Umbilical cord (tissue), 2 donors: ENCODE measurements around the gene SLC6A20. TPM values are rescaled to one million over a fixed set of nuclear protein-coding genes. Genes with fewer than 3 reads are reported as not detected.
"Not testable (repeated sequence)": the region's sequence is repeated elsewhere in the genome, so short reads cannot be mapped to it uniquely, and the experiment has no call there.

ENCODE experiments used
- DNase-seq: peaks from one replicate; pipeline ENCODE4 v3.0.0-alpha.2; 2015; ENCODE audit warnings: low spot score
- total RNA-seq: library from RNA; depleted of rRNA; stranded (reverse); fragments of >200 nt; gene quantifications from one replicate; pipeline ENCODE4 v1.2.3, GENCODE V29; 2014; ENCODE audit warnings: low replicate concordance; ENCODE audit not compliant: insufficient read depth

The SLC6A20 gene
- total RNA-seq, 1 donor from 2014 or later: 2.9 TPM

DNA sequence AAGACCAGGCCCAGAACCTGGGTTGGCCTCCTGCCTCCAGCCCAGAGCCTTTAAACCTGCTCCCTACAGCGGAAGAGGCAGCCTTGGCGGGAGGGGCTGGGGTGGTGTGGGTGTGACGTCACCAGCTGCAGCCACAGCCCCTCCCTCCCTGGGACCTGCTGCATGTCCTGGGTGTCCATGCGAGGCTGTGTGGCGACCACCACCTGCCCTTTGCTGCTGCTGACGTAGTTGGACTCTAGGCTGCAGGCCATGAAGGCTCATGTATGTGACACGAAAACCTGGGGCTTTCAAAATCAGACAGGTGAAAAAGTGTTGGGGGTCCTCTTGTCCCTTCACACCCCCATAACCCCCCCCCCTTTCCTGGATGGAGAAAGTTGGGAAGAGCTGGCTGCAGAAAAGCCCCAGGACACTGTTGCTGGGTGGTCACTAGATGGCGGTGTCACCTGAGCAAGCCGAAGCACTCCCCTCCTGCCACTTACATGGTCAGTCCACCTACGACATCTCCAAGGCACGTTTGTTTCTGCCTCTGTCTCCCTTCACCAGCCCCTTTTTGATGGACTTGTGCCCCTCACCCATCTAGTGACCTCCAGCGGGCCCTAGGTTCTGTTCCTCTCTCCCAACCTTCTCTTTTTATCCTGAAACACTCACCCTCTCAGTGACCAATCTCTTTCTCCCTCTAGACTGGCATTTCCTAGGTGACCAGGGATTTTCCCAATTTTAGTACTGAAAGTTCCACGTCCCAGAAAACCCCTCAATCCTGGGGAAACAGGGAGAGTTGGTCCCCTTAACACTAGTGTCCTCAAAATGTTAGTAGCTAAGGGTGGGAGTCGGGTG, 35.2 kb downstream of the SLC6A20 start:
- peak; percentile 58 for DNase-seq

DNA sequence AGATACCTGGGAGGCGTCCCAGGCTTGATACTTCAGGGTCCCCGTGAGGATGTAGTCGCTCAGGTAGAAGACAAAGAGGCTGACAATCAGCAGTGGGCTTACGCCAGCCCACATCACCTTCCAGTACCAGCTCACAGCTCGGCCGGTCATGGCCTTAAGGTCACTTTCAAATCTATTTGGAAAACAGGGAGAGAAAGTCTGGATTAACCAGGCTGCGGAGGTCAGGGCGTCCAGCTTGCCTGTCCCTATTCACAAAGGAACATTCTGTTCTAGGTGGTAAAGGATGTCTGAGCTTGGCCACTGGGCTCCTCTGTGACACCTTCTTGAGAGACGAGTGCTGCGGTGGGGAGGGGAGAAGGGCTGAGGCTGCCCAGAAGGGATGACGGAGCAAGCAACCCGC, 36.5 kb downstream of the SLC6A20 start:
- DNase-seq: no peak

DNA sequence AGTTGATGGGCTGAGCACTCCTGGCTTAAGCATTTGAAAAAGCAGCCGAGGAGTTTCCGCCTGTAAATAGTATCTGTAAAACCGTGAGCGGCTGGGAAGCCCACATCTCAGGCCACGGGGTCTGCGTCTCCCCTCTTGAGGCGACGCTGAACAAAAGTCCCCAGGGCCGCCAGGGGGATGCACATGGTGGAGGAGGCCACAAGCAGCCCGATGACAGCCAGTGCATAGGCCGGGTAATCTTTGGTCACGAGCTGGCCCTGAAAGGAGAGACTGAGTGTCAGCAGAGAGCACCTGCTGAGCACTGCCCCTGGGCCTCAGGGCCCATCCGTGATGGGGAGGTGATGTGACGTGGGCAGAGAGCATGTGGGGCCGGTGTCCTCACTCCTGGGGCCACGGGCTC, 37.5 kb downstream of the SLC6A20 start:
- no peak for DNase-seq

DNA sequence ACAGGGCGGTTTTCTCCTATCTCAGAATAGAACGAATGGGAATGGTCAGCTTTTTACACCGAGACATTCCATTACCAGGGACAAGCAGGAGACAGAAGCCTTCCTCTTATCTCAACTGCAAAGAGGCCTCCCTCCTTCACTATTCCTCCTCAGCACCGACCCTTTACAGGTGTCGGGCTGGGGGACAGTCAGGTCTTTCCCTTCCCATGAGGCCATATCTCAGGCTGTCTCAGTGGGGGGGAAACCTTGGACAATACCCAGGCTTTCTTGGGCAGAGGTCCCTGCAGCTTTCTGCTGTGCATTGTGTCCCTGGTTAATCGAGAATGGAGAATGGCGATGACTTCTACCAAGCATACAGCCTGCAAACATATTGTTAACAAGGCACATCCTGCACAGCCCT, 39.2 kb downstream of the SLC6A20 start:
- DNase-seq: not testable (repeated sequence)

DNA sequence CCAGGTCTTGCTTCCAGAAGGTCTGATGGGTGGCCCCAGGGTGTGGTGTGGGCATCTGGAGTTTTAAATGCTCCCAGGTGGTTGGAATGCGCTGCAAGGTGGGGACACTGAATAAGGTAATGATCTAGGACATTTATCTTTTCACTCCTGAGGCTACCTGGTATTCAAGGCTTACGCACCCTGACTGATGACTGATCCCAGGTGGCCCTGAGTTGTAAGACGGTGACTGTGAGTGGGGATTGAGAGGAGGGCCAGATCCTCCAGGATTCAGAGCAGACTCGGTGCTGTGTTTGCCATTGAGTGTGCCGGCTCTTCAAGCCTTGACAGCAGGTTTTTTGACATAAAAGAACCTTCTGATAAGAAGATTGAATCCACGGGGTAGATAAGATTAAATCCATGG, 40.3 kb downstream of the SLC6A20 start:
- no peak for DNase-seq

DNA sequence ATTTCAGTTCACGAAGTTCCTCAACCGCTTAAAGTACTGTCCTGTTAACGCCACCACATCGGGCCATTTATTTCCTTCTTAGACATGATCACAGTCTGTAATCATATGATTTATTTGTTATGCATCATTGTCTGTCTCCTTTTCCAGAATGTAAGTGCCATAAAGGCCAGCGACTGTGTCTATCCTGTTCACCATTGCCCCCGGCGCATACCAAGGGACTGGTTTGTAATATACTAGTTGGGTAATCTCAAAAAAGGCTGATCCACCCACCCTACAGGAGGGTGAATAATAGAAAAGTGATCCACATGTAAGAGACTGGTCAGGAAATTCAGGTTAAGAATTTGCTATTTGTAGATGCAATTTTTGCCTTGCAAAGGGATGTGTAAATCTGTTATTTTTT, 41.9 kb downstream of the SLC6A20 start:
- DNase-seq: no peak

DNA sequence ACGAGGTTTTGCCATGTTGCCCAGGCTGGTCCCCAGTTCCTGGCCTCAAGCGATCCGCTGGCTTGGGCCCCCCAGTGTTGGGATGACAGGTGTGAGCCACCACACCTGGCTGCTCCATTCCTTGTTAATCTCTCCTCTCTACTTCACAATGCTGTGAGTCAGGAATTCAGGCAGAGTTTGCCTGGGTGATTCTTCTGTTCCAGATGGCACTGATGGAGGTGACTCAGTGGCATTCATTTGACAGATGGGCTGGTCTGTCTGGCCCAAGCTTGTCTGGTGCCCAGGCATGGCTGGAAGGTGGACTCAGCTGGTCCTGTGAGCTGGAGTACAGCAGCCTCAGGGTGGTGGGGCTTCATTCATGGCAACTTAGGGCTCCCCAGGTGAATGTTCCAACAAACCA, 43.2 kb downstream of the SLC6A20 start:
- DNase-seq: no peak

DNA sequence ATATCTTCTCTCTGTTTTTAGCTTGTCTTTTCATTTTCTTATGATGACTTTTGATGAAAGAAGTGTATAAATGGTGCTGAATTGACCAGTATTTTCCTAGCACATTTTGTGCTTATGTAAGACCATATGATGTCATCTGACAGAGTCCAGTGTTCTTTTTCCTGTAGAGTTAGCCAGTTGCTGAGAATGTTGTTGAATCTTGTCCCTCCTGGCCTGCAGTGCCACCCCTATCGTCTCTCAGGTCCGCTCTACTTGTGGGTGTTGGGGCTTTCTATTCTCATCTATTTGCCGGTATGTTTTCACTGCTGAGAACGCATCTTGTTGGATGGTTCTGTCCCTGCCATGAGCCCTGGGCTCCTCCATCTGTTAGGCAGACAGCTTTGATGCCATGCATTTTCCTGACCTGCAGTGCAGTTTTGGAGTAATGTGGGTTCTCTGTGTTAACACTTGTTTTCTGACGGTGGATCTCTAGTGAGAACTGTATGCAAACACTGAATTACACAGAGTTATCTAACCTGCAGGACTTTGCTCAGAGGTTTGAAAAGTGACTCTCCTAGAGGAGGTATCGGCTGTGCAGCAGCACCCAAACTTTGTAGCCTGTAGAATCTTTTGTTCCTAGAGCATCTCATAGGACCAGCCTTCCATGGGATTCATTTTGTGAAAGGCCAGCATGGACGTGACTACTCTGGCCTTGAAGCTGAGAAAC, 44.6 kb downstream of the SLC6A20 start:
- DNase-seq: no peak

DNA sequence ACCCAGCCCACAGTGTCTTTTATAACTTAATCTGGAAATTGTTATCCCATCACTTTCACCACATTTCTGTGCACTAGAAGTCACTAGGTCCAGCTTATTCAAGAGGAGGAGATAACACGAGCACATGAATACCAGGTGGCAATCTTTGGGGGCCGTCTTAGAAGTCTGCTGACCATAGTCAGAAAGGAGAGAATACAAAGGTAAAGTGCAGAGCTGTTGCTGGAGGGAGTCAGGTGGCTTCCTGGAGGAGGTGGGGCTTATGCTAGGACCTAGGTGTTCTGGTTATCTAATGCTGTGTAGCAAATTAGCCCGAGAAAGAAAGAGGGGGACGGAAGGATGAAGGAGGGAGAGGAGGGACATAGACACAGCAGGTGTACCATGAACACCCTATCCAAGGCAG, 46.5 kb downstream of the SLC6A20 start:
- no peak for DNase-seq

DNA sequence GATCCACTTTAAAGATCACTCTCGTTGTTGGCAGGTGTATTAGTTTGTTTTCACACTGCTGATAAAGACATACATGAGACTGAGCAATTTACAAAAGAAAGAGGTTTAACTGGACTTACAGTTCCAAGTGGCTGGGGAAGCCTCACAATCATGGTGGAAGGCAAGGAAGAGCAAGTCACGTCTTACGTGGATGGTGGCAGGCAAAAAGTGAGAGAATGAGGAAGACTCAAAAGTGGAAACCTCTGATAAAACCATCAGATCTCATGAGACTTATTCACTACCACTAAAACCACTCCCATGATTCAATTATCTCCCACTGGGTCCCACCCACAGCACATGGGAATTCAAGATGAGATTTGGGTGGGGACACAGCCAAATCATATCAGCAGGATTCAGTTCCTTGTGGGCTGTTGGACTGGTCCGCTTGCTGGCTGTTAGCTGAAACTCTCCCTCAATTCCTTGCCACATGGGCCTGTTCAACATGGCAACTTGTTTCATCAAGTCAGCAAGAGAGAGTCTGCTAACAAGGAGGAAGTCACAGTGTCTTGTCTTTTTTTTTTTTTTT, 47.2 kb downstream of the SLC6A20 start:
- DNase-seq: not testable (repeated sequence)

DNA sequence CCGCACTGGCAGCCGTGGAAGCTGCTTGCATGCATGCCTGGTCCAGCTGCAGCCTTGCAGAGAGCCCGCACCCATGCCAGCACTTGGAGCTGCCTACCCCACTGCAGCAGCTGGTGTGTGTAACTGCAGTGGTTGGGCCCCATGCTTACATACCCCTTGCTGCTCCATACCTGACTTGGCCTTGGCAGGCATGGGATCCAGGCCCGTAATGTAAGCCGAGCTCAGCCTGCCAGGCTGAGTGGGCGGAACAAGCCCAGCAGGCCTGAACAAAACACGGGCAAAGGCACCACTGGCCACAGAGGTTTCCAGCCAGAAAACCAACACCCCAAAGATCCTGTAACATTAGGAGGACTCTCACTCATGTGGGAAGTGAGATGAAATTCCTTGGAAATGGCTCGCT, 48.3 kb downstream of the SLC6A20 start:
- DNase-seq: no peak

DNA sequence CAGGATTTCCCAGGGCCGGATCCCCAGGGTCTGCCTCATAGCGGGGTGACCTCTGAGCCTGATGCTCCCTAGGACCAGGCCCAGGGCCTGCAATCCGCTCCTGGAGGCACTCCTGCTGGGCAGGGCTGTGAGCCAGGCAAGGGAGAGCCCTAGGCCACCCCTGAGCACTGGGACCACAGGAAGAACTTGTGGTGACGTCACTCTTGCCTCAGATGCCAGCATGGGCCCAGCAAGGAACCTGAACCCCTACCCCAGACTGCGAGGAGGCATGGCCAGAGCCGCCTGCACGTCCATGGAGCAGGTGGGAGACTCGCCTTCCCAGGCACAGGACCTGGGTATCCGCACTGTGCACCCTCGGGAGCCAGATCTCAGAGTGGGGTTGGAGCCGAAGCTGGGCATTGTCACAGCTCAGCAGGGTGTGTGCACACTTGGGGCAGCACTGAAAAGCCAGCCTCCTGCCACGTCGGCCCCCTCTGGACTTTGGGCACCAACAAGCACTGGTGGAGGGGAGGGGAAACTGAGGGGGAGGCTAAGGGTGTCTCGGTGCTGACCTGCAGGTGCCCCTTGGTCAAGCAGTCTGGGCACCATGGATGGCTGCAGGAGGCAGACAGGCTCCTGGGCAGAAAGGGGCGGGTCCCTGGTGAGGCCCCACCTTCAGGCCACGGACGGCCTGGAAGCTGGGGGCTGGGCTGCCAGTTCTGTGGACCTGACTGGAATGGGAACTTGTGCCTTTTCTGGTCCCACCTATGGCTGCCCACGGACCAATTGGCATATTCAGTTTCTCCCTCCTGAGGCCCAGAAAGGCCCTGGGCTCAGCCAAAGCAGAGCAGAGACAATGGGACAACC, 49.3 kb downstream of the SLC6A20 start:
- DNase-seq: no peak

DNA sequence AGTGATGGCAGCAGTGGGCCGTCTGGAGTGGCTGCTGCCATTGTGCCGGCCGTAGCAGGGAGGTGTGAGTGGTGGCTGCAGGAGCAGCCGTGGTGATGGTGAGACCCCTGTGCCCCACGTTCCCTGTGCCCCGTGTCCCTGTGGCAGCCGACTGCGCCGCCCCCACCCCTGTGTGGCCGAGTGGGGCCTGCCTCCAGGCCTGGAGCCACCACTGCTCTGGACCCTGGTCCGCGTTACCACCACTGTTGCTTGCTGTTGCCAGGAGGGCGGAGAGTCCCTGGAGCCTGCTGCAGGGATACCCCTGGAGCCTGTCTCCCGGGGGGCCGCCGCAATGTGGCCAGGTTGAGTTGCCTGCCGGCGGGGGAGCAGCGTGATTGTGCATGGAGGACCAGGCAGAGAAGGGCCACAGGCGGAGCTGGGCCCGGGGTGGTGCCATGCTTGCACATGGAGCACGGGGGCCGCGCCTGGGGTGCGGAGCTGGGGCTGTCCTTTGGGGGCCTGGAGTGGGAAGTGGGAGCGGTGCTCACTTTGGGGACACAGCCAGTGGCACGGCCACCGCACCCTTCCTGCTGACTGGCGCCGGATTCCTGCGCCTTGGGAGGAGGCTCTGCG, 50.1 kb downstream of the SLC6A20 start:
- no peak for DNase-seq

DNA sequence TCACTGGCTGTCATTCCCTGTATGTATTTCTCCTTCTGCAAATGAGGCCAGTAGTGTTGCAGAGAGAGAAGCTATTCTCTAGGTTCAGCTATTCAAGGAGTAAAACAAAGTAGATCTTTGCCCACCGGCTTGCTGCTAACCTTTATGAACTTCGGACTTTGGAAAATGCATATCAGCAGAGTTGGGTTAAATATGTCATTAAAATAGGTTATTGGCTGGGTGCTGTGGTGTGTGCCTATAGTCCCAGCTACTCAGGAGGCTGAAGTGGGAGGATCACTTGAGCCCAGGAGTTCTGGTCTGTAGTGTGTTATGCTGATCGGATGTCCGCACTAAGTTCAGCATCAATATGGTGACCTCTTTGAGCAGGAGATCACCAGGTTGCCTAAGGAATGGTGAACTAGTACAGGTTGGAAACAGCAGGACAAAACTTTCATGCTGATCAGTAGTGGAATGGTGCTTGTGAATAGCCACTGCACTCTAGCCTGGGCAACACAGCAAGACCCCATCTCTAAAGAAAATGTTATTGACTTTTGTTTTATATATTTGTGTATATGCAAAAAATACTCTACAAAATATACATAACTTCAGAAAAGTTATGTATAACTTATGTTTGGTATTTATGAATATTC, 53.8 kb downstream of the SLC6A20 start:
- DNase-seq: no peak

DNA sequence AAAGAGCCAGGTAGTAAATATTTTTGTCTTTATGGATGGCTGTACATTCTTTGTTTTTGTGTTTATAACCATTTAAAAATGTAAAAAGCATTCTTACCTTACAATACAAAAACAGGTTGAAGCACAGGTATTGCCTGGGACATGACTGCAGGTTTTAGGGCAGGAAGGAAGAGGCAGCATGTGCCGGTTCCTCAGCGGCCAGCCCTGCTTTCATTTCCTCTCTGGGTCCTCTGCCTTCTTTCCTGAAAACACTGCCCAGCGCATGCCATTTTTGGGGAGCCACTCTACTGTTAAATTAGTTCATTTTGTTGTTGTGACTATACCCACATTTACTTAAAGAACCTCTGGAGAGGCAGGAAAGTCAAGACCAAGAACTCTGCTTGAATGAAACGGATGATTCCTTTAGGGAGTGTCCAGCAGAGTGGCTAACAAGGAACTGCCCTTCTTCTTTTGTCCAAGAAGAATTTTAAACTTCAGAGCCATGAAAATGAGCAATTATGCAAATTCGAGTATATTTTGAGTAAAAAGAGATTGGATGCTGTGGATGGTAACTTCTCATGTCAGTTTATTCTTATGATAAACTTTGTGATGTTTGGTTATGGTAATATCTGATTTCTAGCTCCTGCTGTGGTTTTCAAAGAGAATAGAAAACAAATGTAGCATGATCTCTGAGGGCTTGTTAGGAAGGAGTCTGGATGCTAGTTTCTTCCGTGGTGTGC, 54.4 kb downstream of the SLC6A20 start:
- no peak for DNase-seq

DNA sequence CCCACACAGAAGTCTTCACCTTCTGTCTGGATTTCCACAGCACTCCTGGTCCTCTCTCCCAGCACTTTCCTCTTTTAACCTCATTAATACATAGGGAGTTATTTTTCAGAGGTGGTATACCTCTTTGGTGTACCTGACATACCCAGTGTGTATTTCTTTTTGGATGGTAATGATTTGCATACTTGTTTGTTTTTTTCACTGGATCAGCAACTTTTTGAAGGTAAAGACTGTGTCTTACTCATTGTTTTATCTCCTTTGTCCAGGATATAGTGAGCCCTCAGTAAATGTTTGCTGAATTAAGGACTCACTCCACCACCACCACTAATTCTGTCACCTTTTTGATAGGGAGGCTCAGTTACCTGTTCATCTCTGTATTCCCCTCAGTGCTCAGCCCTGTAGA, 55.1 kb downstream of the SLC6A20 start:
- no peak for DNase-seq

DNA sequence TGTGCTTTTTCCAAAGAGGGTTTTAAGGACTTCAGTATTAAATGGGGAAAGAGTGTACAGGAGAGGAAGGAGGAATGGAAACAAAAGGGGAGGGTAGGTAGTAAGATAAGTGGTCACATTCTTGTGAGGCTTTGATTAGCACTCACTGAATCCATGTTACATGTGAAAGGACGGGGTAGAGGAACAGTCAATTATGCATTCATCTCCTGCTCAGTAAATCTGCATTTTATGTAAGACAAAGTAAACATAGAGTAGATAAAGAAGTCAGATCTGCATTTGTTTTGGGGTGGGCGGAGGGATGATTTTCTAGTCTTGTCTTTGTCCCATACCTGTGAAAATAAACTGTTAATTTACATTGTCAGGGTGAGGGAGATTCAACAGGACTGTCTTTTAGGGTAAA, 56.3 kb downstream of the SLC6A20 start:
- no peak for DNase-seq

DNA sequence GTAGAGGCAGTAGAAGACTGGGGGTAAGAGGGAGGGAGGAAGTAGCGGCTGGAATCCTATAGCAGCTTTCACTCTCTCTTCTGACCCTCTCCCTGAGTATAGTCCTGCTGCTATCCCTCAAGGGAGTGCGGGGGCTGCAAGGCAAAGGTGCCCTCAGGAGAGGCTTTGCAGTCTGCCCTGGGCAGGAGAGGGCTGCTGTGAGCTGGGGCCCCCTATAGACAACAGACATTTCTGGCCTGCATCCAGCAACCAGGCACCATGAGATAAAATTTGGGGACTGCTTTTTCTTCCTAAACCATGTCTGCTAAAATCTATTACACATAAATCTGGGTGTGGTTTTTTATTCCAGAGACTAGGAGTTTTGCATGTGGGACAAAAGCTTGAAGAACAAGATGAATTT, 59.1 kb downstream of the SLC6A20 start:
- DNase-seq: no peak

DNA sequence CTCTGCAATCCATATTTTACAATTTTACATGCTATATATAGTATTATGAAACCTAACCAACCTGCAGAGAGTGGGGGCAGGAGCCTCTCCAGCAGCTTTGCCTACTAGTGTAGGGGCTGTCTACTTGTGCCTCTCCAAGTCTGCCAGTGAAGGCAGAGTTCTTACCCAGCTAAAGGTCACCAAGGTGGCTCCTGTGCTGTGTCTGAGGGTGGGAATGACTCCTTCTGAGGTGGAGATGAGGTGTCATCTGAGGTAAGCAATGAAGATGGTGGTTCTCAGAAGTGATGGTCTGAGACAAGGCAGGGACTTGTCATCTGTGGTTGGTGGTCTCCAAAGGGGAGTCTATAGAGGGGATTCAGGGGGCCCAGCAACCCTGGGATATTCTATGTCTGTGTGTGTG, 59.6 kb downstream of the SLC6A20 start:
- DNase-seq: no peak

DNA sequence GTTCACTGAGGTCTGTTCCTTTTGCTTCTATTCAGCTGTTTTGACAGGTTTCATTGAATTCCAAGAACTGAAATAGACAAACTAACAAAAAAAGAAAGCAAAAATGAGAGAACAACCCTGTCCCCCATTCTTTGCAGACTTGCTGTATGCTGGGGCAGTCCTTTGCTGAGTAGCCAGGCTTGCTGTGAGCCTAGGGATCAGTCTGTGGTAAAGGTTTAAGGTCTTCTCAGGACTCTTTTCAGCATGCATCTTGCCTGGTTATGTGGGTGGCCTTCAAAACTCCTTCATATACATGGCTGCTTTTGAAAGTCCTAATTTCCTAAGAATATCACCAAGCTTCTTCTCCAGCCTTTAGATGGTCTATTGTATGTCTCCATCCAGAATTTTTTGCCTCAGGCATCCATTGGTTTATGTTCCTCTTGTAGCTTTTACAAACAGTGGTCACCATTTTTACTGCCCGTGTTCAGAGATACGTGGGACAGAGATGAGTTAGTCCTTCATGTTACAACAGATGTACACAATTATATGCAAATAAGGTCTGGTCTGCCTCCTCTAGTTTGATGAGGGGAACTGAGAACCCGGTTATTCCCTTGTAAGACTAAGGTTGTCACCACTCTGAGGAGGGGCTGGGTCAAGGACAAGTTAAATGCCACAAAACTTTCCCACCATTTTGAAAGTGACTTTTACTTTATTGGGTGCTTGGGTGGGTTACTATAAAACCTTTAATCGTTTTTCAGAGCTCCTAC, 65.8 kb downstream of the SLC6A20 start:
- no peak for DNase-seq
